SK-N-SH (cell line): ENCODE measurements around the gene DENND5A.

ENCODE experiments used
- CHD2 ChIP-seq: fragments of 150-350 bp; IDR thresholded peaks from 2 replicates; pipeline ENCODE4 v1.6.1; 2018; ENCODE audit warnings: low read length; ENCODE audit not compliant: partially characterized antibody
- ELF1 ChIP-seq: IDR thresholded peaks from 2 replicates; pipeline ENCODE4 v1.4.0; 2012
- EP300 ChIP-seq, 2 experiments: IDR thresholded peaks; 2 replicates each; pipeline versions ENCODE4 v1.4.0 to v1.6.1; 2012; ENCODE audit warnings: borderline replicate concordance in 1 of 2, low read depth in 1 of 2, low read length in 1 of 2
- EZH2phosphoT487 ChIP-seq: fragments of 200-600 bp; sonication (generic); IDR thresholded peaks from 2 replicates; pipeline ENCODE4 v1.6.1; 2017; ENCODE audit warnings: low read depth, mixed run types, mild to moderate bottlenecking, antibody characterized with exemption, moderate library complexity, borderline replicate concordance
- FOXM1 ChIP-seq: IDR thresholded peaks from 2 replicates; pipeline ENCODE4 v1.4.0; 2012; ENCODE audit warnings: low read depth, mild to moderate bottlenecking
- POLR2AphosphoS5 ChIP-seq: IDR thresholded peaks from 2 replicates; pipeline ENCODE4 v1.6.1; 2012; ENCODE audit warnings: low read depth, low read length
- RAD21 ChIP-seq: IDR thresholded peaks from 2 replicates; pipeline ENCODE4 v1.6.1; 2012; ENCODE audit warnings: mild to moderate bottlenecking, low read length
- TF ChIP-seq, protein P1 (sequence below): IDR thresholded peaks from 2 replicates; pipeline ENCODE4 v1.4.0; 2012; ENCODE audit warnings: low read depth
- TF ChIP-seq, protein P2 (sequence below): fragments of 200-600 bp; sonication (generic); IDR thresholded peaks from 2 replicates; pipeline ENCODE4 v1.6.1; 2017; ENCODE audit warnings: antibody characterized with exemption, mild to moderate bottlenecking, moderate library complexity
- TF ChIP-seq, protein P3 (sequence below): IDR thresholded peaks from 2 replicates; pipeline ENCODE4; 2012

DNA sequence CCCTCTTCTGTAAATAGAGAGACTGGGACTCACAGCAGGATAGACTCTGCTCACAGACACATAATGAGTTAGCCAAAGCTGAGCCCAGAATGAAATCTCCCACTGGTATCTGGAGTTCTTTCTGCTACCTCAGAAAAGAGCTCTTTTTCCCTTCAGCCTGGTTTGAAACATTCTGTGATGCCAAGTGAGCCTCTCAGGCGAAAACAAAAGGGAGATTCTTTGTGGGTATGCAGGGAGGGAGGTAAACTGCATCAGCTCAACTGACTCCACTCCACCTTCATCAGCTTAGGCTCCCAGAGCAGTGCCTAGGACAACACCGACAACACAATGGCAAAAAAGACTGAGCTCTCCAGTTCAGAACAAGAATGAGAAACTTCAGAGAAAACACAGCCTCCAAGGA is 118.7 kb downstream of the DENND5A start:
- TF ChIP-seq, protein P1, sequence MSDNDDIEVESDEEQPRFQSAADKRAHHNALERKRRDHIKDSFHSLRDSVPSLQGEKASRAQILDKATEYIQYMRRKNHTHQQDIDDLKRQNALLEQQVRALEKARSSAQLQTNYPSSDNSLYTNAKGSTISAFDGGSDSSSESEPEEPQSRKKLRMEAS, result no peak
- no peak for TF ChIP-seq EZH2phosphoT487
- TF ChIP-seq, protein P2, sequence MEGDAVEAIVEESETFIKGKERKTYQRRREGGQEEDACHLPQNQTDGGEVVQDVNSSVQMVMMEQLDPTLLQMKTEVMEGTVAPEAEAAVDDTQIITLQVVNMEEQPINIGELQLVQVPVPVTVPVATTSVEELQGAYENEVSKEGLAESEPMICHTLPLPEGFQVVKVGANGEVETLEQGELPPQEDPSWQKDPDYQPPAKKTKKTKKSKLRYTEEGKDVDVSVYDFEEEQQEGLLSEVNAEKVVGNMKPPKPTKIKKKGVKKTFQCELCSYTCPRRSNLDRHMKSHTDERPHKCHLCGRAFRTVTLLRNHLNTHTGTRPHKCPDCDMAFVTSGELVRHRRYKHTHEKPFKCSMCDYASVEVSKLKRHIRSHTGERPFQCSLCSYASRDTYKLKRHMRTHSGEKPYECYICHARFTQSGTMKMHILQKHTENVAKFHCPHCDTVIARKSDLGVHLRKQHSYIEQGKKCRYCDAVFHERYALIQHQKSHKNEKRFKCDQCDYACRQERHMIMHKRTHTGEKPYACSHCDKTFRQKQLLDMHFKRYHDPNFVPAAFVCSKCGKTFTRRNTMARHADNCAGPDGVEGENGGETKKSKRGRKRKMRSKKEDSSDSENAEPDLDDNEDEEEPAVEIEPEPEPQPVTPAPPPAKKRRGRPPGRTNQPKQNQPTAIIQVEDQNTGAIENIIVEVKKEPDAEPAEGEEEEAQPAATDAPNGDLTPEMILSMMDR, result no peak
- no peak for TF ChIP-seq ELF1
- no peak for TF ChIP-seq FOXM1
- TF ChIP-seq POLR2AphosphoS5, result no peak
- TF ChIP-seq, protein P3, sequence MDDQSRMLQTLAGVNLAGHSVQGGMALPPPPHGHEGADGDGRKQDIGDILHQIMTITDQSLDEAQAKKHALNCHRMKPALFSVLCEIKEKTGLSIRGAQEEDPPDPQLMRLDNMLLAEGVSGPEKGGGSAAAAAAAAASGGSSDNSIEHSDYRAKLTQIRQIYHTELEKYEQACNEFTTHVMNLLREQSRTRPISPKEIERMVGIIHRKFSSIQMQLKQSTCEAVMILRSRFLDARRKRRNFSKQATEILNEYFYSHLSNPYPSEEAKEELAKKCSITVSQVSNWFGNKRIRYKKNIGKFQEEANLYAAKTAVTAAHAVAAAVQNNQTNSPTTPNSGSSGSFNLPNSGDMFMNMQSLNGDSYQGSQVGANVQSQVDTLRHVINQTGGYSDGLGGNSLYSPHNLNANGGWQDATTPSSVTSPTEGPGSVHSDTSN, result no peak
- TF ChIP-seq CHD2, result no peak
- no peak for TF ChIP-seq EP300 (IDR thresholded peaks at IDR 0.05; ENCODE audit: borderline replicate concordance in 1 of 2, low read depth in 1 of 2, low read length in 1 of 2)
- no peak for TF ChIP-seq RAD21
